Colonic mucosa (tissue), 4 donors: Measurements from ENCODE around the gene SELENON. TPM values are rescaled to one million over a fixed set of nuclear protein-coding genes. Genes with fewer than 3 reads are reported as not detected.

Source experiments
- DNase-seq: peaks from one replicate; pipeline ENCODE4 v3.0.0-alpha.2; 2020
- H3K27ac ChIP-seq: fragments of 200-600 bp; one replicate; pipeline ENCODE4 v1.8.0; 2021
- H3K27me3 ChIP-seq: fragments of 200-600 bp; one replicate; pipeline ENCODE4 v1.8.0; 2021
- H3K36me3 ChIP-seq: fragments of 200-600 bp; one replicate; pipeline ENCODE4 v1.8.0; 2021
- H3K4me1 ChIP-seq: fragments of 200-600 bp; one replicate; pipeline ENCODE4 v1.8.0; 2021; ENCODE audit warnings: mild to moderate bottlenecking
- H3K4me3 ChIP-seq: fragments of 200-600 bp; one replicate; pipeline ENCODE4 v1.8.0; 2021
- H3K9ac ChIP-seq, 2 donors: one replicate each; pipeline ENCODE4 v1.7.0; 2013; ENCODE audit warnings: control low read depth in 2 of 2, low read depth in 2 of 2, low read length in 2 of 2
- H3K9me3 ChIP-seq: fragments of 200-600 bp; one replicate; pipeline ENCODE4 v1.8.0; 2021
- CTCF ChIP-seq: fragments of 200-600 bp; IDR thresholded peaks from one replicate; pipeline ENCODE4 v1.8.0; 2022; ENCODE audit warnings: antibody characterized with exemption, mild to moderate bottlenecking
- intact Hi-C: fragments of 100-400 bp; cut with DNase I; formaldehyde crosslinking; loops from one replicate; pipeline ENCODE4 v1.14.1; 2022
- total RNA-seq, 2 donors: library from RNA; stranded (reverse); fragmentation: NEBNext Ultra II Directional in 1 of 2; extraction: Animal tissue kit (Norgen Biotek cat#: 25700) in 1 of 2; gene quantifications; one replicate each; pipeline ENCODE4 v1.2.1, GENCODE V29; 2021
- donor health status: healthy.
- donor health status: DM: no; HTN: no; CAD: no.
- donor health status: DM: no; HTN: no; CAD: no.

Gene SELENON
- total RNA-seq, 2 donors from 2014 or later, result 39.6 to 43.3 TPM

DNA sequence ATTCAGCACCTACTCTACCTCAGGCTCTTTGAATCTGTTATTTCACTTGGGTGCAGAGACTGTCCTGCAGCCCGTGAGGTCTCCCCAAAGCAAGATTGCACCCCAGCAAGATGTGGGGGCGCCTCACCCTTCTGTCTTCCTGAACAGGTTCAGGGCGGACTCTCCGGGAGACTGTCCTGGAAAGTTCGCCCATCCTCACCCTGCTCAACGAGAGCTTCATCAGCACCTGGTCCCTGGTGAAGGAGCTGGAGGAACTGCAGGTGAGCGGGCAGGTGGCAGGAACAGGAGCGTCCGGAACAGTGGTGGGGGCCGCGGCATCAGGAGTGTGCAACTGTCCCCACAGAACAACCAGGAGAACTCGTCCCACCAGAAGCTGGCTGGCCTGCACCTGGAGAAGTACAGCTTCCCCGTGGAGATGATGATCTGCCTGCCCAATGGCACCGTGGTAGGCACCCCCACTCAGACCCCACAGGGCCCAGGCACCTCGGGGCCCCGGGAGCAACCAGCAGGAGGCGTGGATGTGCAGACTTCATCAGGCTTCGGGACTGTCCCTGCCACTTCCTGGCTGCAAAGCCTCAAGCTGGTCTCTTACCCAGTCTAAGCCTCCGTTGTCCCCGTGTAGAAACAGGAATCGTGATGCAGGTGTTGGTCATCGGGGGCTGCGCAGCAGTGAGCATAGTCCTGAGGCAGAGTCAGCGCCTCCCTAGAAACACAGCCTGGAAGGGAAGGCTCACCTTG is 13.9 kb downstream of the SELENON start:
- H3K9me3 ChIP-seq, result no peaks in the 10 kb centered on the region
- H3K4me3 ChIP-seq, result no peak overlapping the region
- DNase-seq, result no peak
- no peak for TF ChIP-seq CTCF
- H3K27me3 ChIP-seq, result no peaks in the 10 kb centered on the region
- no peak overlapping the region for H3K9ac ChIP-seq
- intact Hi-C loops, result loop anchor here (5.0 kb wide), 1 partner anchor 207 kb away; no protein-coding TSS in a partner anchor
- no peaks in the 10 kb centered on the region for H3K36me3 ChIP-seq
- no peak overlapping the region for H3K27ac ChIP-seq
- peaks cover 2% of the 10 kb centered on the region for H3K4me1 ChIP-seq

GRCh38 chr1:25814549-25815087 is 14.6 kb downstream of the SELENON start:
- intact Hi-C loops, result loop anchor here (5.0 kb wide), 1 partner anchor 207 kb away; no protein-coding TSS in a partner anchor
- Histone ChIP-seq H3K36me3 (no peaks in the 10 kb centered on the region), H3K4me3 (no peak overlapping the region), H3K27me3 (no peaks in the 10 kb centered on the region), H3K9ac (no peak overlapping the region), H3K4me1 (peaks cover 4% of the 10 kb centered on the region), H3K9me3 (no peaks in the 10 kb centered on the region), H3K27ac (no peak overlapping the region)
- no peak for DNase-seq
- no peak for TF ChIP-seq CTCF

DNA sequence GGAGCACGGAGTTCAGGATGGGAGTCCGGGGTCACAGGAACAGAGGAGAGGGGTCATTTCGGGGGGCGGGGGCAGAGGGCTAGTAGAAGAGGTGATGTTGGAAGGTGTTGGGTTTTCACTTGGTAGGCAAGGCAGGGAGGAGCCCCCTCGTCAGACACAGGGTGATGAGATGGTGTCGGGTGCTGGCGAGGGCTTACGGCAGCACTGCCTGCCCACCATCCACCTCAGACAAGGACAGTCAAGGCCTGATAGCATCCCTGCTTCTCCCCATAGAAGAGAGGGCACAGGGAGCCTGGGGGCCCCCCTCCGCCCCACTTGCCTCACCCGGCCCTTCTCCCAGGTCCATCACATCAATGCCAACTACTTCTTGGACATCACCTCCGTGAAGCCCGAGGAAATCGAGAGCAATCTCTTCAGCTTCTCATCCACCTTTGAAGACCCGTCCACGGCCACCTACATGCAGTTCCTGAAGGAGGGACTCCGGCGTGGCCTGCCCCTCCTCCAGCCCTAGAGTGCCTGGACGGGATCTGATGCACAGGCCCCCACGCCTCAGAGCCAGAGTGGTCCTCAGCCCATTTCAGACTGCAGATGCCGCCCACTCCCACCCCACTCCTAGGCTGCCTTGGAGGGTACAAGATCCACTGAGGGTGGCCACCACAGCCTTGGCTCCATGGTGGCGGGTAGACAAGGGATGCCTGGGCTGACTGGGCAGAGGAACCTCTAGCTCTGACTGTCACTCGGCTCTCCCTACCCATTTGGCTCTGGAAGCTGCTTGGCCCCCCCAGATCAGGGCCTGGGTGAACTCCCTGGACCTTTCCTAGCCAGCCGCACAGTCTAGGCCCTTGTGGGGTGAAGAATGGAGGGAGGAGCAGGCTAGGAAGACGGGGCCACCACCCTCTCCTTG is 15.5 kb downstream of the SELENON start:
- H3K27ac ChIP-seq, result no peak overlapping the region
- TF ChIP-seq CTCF, result no peak
- no peaks in the 10 kb centered on the region for H3K36me3 ChIP-seq
- intact Hi-C loops, result no loop called here
- peaks cover 4% of the 10 kb centered on the region for H3K4me1 ChIP-seq
- H3K9ac ChIP-seq, result no peak overlapping the region
- no peaks in the 10 kb centered on the region for H3K27me3 ChIP-seq
- DNase-seq, result no peak
- no peak overlapping the region for H3K4me3 ChIP-seq
- no peaks in the 10 kb centered on the region for H3K9me3 ChIP-seq

- no peak overlapping the region for H3K27ac ChIP-seq
- peaks cover 7% of the 10 kb centered on the region for H3K4me1 ChIP-seq
- intact Hi-C loops, result no loop called here
- no peaks in the 10 kb centered on the region for H3K36me3 ChIP-seq
- TF ChIP-seq CTCF, result no peak
- DNase-seq, result no peak
- no peaks in the 10 kb centered on the region for H3K27me3 ChIP-seq
- no peak overlapping the region for H3K9ac ChIP-seq
- H3K9me3 ChIP-seq, result no peaks in the 10 kb centered on the region
- no peak overlapping the region for H3K4me3 ChIP-seq
These were observed 16.2 kb downstream of the SELENON start for GRCh38 chr1:25816112-25816718.

DNA sequence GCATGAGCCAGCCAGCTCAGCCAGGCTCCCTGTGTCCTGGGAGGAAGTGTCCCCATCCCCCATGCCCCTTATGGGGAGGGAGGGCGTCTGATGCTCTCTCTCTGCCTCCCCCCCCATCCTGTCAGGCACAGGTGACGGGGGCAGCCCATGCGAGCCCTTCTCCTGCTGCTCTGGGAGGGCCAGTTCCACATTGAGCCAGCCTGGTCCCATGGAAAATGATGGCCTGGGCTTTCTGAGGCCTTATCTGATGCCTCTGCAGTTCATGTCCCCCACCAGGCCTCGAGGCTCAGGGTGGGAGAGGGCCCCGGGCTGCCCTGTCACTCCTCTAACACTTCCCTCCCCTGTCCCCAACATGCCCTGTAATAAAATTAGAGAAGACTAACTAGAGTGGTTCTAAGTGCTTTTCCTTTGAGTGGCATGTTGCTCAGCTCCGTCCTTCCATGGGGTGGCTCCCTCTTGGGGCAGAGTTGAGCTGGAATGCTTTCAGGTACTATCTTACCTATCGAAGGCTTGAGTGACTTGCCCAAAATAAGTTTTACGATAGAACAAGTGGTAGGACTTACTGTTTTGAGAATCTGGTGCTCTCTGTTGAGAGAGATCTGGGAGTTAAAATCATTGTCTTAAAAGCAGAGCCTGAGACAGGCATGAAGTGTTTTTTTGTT is 18.0 kb downstream of the SELENON start:
- intact Hi-C loops, result no loop called here
- Histone ChIP-seq H3K9ac (peak overlapping the region; percentile 41 to 94), H3K4me1 (peaks cover 10% of the 10 kb centered on the region), H3K27ac (no peak overlapping the region), H3K27me3 (no peaks in the 10 kb centered on the region), H3K36me3 (no peaks in the 10 kb centered on the region), H3K4me3 (no peak overlapping the region), H3K9me3 (no peaks in the 10 kb centered on the region)
- no peak for DNase-seq
- TF ChIP-seq CTCF, result no peak
